Endometrial microvascular endothelial cells (primary cell): ENCODE results near the gene GFOD2. TPM values are rescaled to one million over a fixed set of nuclear protein-coding genes. Genes with fewer than 3 reads are reported as not detected.

ENCODE experiments used
- in situ Hi-C: cut with HindIII; loops from 2 replicates; pipeline ENCODE4 v1.10.0; 2017; ENCODE audit warnings: low sequenced_read_pairs, low pct_unique_long_range_greater_than_20kb; ENCODE audit errors: inconsistent ontology term
- total RNA-seq: library from RNA; depleted of rRNA; stranded (reverse); fragments of >200 nt; gene quantifications from one replicate; pipeline ENCODE4 v1.2.3, GENCODE V29; 2015; ENCODE audit errors: inconsistent ontology term

Gene GFOD2
- total RNA-seq, 1 donor from 2014 or later = 27.0 TPM

- in situ Hi-C loops = loop anchor here (25.0 kb wide), 1 partner anchor 135 kb away; the partner anchor contains the start of genes RANBP10 and TSNAXIP1
These were observed 41.4 kb downstream of the GFOD2 start for GRCh38 chr16:67677712-67678111.

GRCh38 chr16:67676939-67677338 lies 42.2 kb downstream of the GFOD2 start:
- in situ Hi-C loops = loop anchor here (25.0 kb wide), 1 partner anchor 135 kb away; the partner anchor contains the start of genes RANBP10 and TSNAXIP1

- in situ Hi-C loops = loop anchor here (25.0 kb wide), 1 partner anchor 136 kb away; the partner anchor contains the start of genes RANBP10 and TSNAXIP1
These were observed 42.6 kb downstream of the GFOD2 start for GRCh38 chr16:67676516-67676915.

GRCh38 chr16:67675999-67676398 lies 43.1 kb downstream of the GFOD2 start:
- in situ Hi-C loops = loop anchor here (25.0 kb wide), 1 partner anchor 136 kb away; the partner anchor contains the start of genes RANBP10 and TSNAXIP1

GRCh38 chr16:67675579-67675935 lies 43.6 kb downstream of the GFOD2 start:
- in situ Hi-C loops = loop anchor here (25.0 kb wide), 1 partner anchor 137 kb away; the partner anchor contains the start of genes RANBP10 and TSNAXIP1

- in situ Hi-C loops = loop anchor here (25.0 kb wide), 1 partner anchor 137 kb away; the partner anchor contains the start of genes RANBP10 and TSNAXIP1
These were observed 44.1 kb downstream of the GFOD2 start for GRCh38 chr16:67674851-67675578.

GRCh38 chr16:67673712-67674580 lies 45.2 kb downstream of the GFOD2 start:
- in situ Hi-C loops = no loop called here

- in situ Hi-C loops = no loop called here
These were observed 46.1 kb downstream of the GFOD2 start for GRCh38 chr16:67672739-67673662.

GRCh38 chr16:67672306-67672705 lies 46.8 kb downstream of the GFOD2 start:
- in situ Hi-C loops = no loop called here

GRCh38 chr16:67669499-67670101 lies 49.5 kb downstream of the GFOD2 start:
- in situ Hi-C loops = no loop called here

- in situ Hi-C loops = no loop called here
These were observed 50.5 kb downstream of the GFOD2 start for GRCh38 chr16:67668495-67669157.

- in situ Hi-C loops = no loop called here
These were observed 51.2 kb downstream of the GFOD2 start for GRCh38 chr16:67667817-67668494.

GRCh38 chr16:67667453-67667816 lies 51.7 kb downstream of the GFOD2 start:
- in situ Hi-C loops = no loop called here

GRCh38 chr16:67666559-67667452 lies 52.3 kb downstream of the GFOD2 start, which contains the start of the genes C16orf86 and ENKD1:
C16orf86 (plus strand) TSS chr16:67666814; CDS start chr16:67666971, 157 bp downstream.
ENKD1 (minus strand) TSS chr16:67666750; CDS start chr16:67666442, 308 bp downstream.
- in situ Hi-C loops = no loop called here

GRCh38 chr16:67666032-67666551 lies 53.0 kb downstream of the GFOD2 start:
- in situ Hi-C loops = no loop called here

GRCh38 chr16:67665598-67665997 lies 53.5 kb downstream of the GFOD2 start:
- in situ Hi-C loops = no loop called here
